ENCODE measurements around the gene NCOA1.

Gene NCOA1

GRCh38 chr2:24486636-24487205, 4.3 kb upstream of the NCOA1 start:
- no peak for TF ChIP-seq CTCF (IDR thresholded peaks at IDR 0.05; ENCODE audit: insufficient read depth, missing control alignments)
- DNase-seq (ENCODE audit: insufficient read length, low spot score) (no peak), FAIRE-seq (no peak)

- no peak for TF ChIP-seq CTCF (IDR thresholded peaks at IDR 0.05; ENCODE audit: insufficient read depth, missing control alignments)
- FAIRE-seq (no peak), DNase-seq (ENCODE audit: insufficient read length, low spot score) (no peak)
These were observed 1.4 kb upstream of the NCOA1 start for GRCh38 chr2:24489465-24490180.

- no peak for FAIRE-seq
- no peak for DNase-seq (ENCODE audit: insufficient read length, low spot score)
These were observed 819 bp upstream of the NCOA1 start for GRCh38 chr2:24490181-24490689.

GRCh38 chr2:24491542-24492420, 727 bp downstream of the NCOA1 start:
- FAIRE-seq (no peak), DNase-seq (ENCODE audit: insufficient read length, low spot score) (peak; percentile 38)
- no peak for TF ChIP-seq CTCF (IDR thresholded peaks at IDR 0.05; ENCODE audit: insufficient read depth, missing control alignments)

More at GRCh38 chr2:24490181-24490689, 819 bp upstream of the NCOA1 start:
- no peak for TF ChIP-seq CTCF (IDR thresholded peaks at IDR 0.05; ENCODE audit: insufficient read depth, missing control alignments)

GRCh38 chr2:24492421-24493279, 1.6 kb downstream of the NCOA1 start:
- no peak for TF ChIP-seq CTCF (IDR thresholded peaks at IDR 0.05; ENCODE audit: insufficient read depth, missing control alignments)
- no peak for DNase-seq (ENCODE audit: insufficient read length, low spot score)
- no peak for FAIRE-seq

- DNase-seq (ENCODE audit: insufficient read length, low spot score) (no peak), FAIRE-seq (no peak)
- no peak for TF ChIP-seq CTCF (IDR thresholded peaks at IDR 0.05; ENCODE audit: insufficient read depth, missing control alignments)
These were observed 2.7 kb downstream of the NCOA1 start for GRCh38 chr2:24493713-24494112.

Data from D721Med (cell line).